Uterus (tissue), 2 donors: ENCODE results near the gene OTUD4.

ENCODE experiments used
- CTCF ChIP-seq, 4 experiments: fragments of 200-600 bp in 2 of 4; fragments of 450-650 bp in 2 of 4; sonication (generic) in 2 of 4; IDR thresholded peaks; one replicate each; pipeline ENCODE4 v1.5.1; 2016 to 2019; ENCODE audit warnings: antibody characterized with exemption in 4 of 4, mild to moderate bottlenecking in 2 of 4, moderate library complexity in 1 of 4
- POLR2A ChIP-seq, 2 donors: fragments of 450-650 bp; IDR thresholded peaks; one replicate each; pipeline ENCODE4 v1.6.1; 2016; ENCODE audit warnings: antibody characterized with exemption in 2 of 2, mild to moderate bottlenecking in 1 of 2, moderate library complexity in 1 of 2

- TF ChIP-seq CTCF (IDR thresholded peaks at IDR 0.05) (no peak), POLR2A (IDR thresholded peaks at IDR 0.05) (no peak)
These were observed 2.6 kb upstream of the OTUD4 start for GRCh38 chr4:145183023-145183422.
